Astrocyte (in vitro differentiated cells and primary cell): ENCODE data around the gene AGXT. TPM values are rescaled to one million over a fixed set of nuclear protein-coding genes. Genes with fewer than 3 reads are reported as not detected.

ENCODE experiments used
- DNase-seq: peaks from one replicate; pipeline ENCODE4 v3.0.0-alpha.2; 2010; ENCODE audit warnings: low read depth
- FAIRE-seq: peaks from 2 replicates; lab custom pipeline; 2011; peaks lifted over from hg19 to GRCh38; lab: Jason Lieb, UNC
- H2AFZ ChIP-seq: 2 replicates; pipeline ENCODE4 v1.6.0; 2012; ENCODE audit warnings: low read depth, low read length, inconsistent platforms
- H3K27ac ChIP-seq: 2 replicates; pipeline ENCODE4 v1.5.1; 2011; ENCODE audit warnings: low read depth, low read length, inconsistent platforms
- H3K27me3 ChIP-seq: 2 replicates; pipeline ENCODE4 v1.6.0; 2011; ENCODE audit warnings: low read length, inconsistent platforms; ENCODE audit not compliant: insufficient read depth
- H3K36me3 ChIP-seq: 2 replicates; pipeline ENCODE4 v1.5.1; 2011; ENCODE audit warnings: low read length, inconsistent platforms; ENCODE audit not compliant: insufficient read depth
- H3K4me1 ChIP-seq: 2 replicates; pipeline ENCODE4 v1.5.1; 2011; ENCODE audit warnings: low read length, inconsistent platforms; ENCODE audit not compliant: insufficient read depth
- H3K4me2 ChIP-seq: 2 replicates; pipeline ENCODE4 v1.6.0; 2012; ENCODE audit warnings: low read length, inconsistent platforms
- H3K4me3 ChIP-seq: 2 replicates; pipeline ENCODE4 v1.5.1; 2011; ENCODE audit warnings: low read depth, mild to moderate bottlenecking, low read length, inconsistent platforms; ENCODE audit not compliant: insufficient read depth
- H3K79me2 ChIP-seq: 2 replicates; pipeline ENCODE4 v1.6.0; 2012; ENCODE audit warnings: mild to moderate bottlenecking, low read length, inconsistent platforms; ENCODE audit not compliant: insufficient read depth
- H3K9ac ChIP-seq: 2 replicates; pipeline ENCODE4 v1.6.0; 2012; ENCODE audit warnings: mild to moderate bottlenecking, low read length, inconsistent platforms
- H3K9me3 ChIP-seq: 2 replicates; pipeline ENCODE4 v1.5.1; 2012; ENCODE audit warnings: low read depth, mild to moderate bottlenecking, low read length, inconsistent platforms; ENCODE audit not compliant: insufficient read depth
- H4K20me1 ChIP-seq: 2 replicates; pipeline ENCODE4 v1.6.0; 2012; ENCODE audit warnings: low read length, inconsistent platforms; ENCODE audit not compliant: insufficient read depth
- H3K27ac Mint-ChIP-seq: one replicate; pipeline ENCODE4 v1.8.0; 2021; ENCODE audit warnings: mild to moderate bottlenecking, mixed read lengths; ENCODE audit not compliant: unreplicated experiment
- H3K27me3 Mint-ChIP-seq: one replicate; pipeline ENCODE4 v1.8.0; 2021; ENCODE audit warnings: low read depth, mixed read lengths; ENCODE audit not compliant: unreplicated experiment
- H3K36me3 Mint-ChIP-seq: one replicate; pipeline ENCODE4 v1.8.0; 2021; ENCODE audit warnings: low read depth, mixed read lengths; ENCODE audit not compliant: unreplicated experiment
- H3K4me1 Mint-ChIP-seq: one replicate; pipeline ENCODE4 v1.8.0; 2021; ENCODE audit warnings: low read depth, mixed read lengths; ENCODE audit not compliant: unreplicated experiment
- H3K4me3 Mint-ChIP-seq: one replicate; pipeline ENCODE4 v1.8.0; 2021; ENCODE audit warnings: mild to moderate bottlenecking, moderate library complexity, mixed read lengths; ENCODE audit not compliant: unreplicated experiment
- H3K9me3 Mint-ChIP-seq: one replicate; pipeline ENCODE4 v1.8.0; 2021; ENCODE audit warnings: mild to moderate bottlenecking, mixed read lengths; ENCODE audit not compliant: unreplicated experiment
- CTCF ChIP-seq: IDR thresholded peaks from 2 replicates; pipeline ENCODE4 v1.5.1; 2011; ENCODE audit warnings: low read depth, mild to moderate bottlenecking, inconsistent platforms, low read length, moderate library complexity; ENCODE audit not compliant: insufficient read depth
- EZH2 ChIP-seq: IDR thresholded peaks from 2 replicates; pipeline ENCODE4 v1.6.1; 2012; ENCODE audit warnings: mild to moderate bottlenecking, low read length, inconsistent platforms; ENCODE audit not compliant: insufficient read depth
- total RNA-seq: library from RNA; stranded (reverse); gene quantifications from 2 replicates; pipeline ENCODE4 v1.2.1, GENCODE V29; 2021

Gene AGXT
- total RNA-seq, 1 donor from 2014 or later, result not detected

DNA sequence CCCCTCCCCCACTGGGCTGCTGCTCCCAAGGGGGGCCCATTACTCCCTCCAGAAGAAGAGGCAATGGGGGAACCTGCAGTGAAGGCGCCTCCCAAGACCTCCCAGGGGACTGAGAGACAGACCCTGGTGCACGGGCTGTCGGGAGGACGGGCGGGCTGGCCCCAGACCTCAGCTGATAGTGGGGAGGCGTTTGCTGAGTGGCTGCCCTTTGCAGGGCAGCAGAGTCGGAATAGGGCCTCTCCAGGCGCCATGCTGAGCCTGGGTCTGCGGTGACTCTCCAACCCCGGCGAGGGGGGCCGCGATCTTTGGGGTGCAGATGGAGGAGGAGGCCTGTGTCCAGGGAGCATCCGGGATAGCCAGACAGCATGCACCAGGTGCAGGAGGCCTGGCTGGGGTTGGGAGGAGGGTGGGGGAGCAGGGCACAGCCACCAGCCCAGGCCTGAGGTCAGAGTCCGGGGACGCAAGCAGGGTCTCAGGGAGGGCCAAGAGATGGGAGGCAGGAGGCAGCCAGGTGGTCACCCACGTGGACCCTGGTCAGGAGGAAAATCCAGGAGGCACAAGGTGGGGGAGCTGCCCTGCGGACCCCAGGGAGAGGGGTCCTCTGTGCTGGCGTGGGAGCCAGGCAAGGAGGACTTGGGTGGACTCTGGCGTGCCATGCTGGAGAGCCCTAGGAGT is 48.5 kb downstream of the AGXT start:
- no peak for DNase-seq
- peaks cover 46% of the 10 kb centered on the region for H3K4me1 ChIP-seq
- peak overlapping the region; percentile 26 for H3K27ac ChIP-seq
- no peaks in the 10 kb centered on the region for H3K9me3 ChIP-seq
- no peaks in the 10 kb centered on the region for H3K27me3 ChIP-seq
- peak overlapping the region; percentile 68 for H3K4me2 ChIP-seq
- H3K79me2 ChIP-seq, result no peaks in the 10 kb centered on the region
- H3K4me1 Mint-ChIP-seq, result peaks cover 7% of the 10 kb centered on the region
- H2AFZ ChIP-seq, result no peak overlapping the region
- peak overlapping the region; percentile 31 for H3K9ac ChIP-seq
- no peak overlapping the region for H3K4me3 Mint-ChIP-seq
- no peaks in the 10 kb centered on the region for H4K20me1 ChIP-seq
- no peaks in the 10 kb centered on the region for H3K36me3 ChIP-seq
- H3K27ac Mint-ChIP-seq, result no peak overlapping the region
- no peaks in the 10 kb centered on the region for H3K36me3 Mint-ChIP-seq
- no peaks in the 10 kb centered on the region for H3K9me3 Mint-ChIP-seq
- no peak for TF ChIP-seq EZH2
- no peak for TF ChIP-seq CTCF
- H3K27me3 Mint-ChIP-seq, result peaks cover 20% of the 10 kb centered on the region
- no peak for FAIRE-seq
- H3K4me3 ChIP-seq, result peak overlapping the region; percentile 17

- H3K4me3 Mint-ChIP-seq, result no peak overlapping the region
- H3K4me1 Mint-ChIP-seq, result peaks cover 5% of the 10 kb centered on the region
- TF ChIP-seq CTCF, result no peak
- no peak for TF ChIP-seq EZH2
- no peak overlapping the region for H3K27ac ChIP-seq
- DNase-seq (no peak), FAIRE-seq (no peak)
- H3K79me2 ChIP-seq, result no peaks in the 10 kb centered on the region
- no peaks in the 10 kb centered on the region for H3K9me3 Mint-ChIP-seq
- H3K4me3 ChIP-seq, result no peak overlapping the region
- H4K20me1 ChIP-seq, result no peaks in the 10 kb centered on the region
- no peaks in the 10 kb centered on the region for H3K36me3 ChIP-seq
- H3K4me1 ChIP-seq, result peaks cover 46% of the 10 kb centered on the region
- no peak overlapping the region for H3K27ac Mint-ChIP-seq
- no peaks in the 10 kb centered on the region for H3K9me3 ChIP-seq
- no peaks in the 10 kb centered on the region for H3K27me3 ChIP-seq
- no peak overlapping the region for H2AFZ ChIP-seq
- no peak overlapping the region for H3K4me2 ChIP-seq
- H3K36me3 Mint-ChIP-seq, result no peaks in the 10 kb centered on the region
- peaks cover 18% of the 10 kb centered on the region for H3K27me3 Mint-ChIP-seq
- H3K9ac ChIP-seq, result no peak overlapping the region
Measured at GRCh38 chr2:240917684-240918257, 49.1 kb downstream of the AGXT start.
